Large intestine (tissue), 3 donors: Measurements from ENCODE around the gene TBX4. TPM values are rescaled to one million over a fixed set of nuclear protein-coding genes. Genes with fewer than 3 reads are reported as not detected.

Source experiments
- DNase-seq, 2 donors: peaks; one replicate each; pipeline versions ENCODE4 v3.0.0 to v3.0.0-alpha.2; 2013
- H3K27ac ChIP-seq: one replicate; pipeline ENCODE4 v1.5.1; 2013; ENCODE audit warnings: low read length
- H3K27me3 ChIP-seq: 2 replicates; pipeline ENCODE4 v1.6.1; 2013; ENCODE audit warnings: low read length; ENCODE audit not compliant: control insufficient read depth, insufficient read depth
- H3K36me3 ChIP-seq: 2 replicates; pipeline ENCODE4 v1.6.1; 2013; ENCODE audit warnings: low read length; ENCODE audit not compliant: control insufficient read depth, insufficient read depth
- H3K4me1 ChIP-seq: one replicate; pipeline ENCODE4 v1.6.1; 2013; ENCODE audit warnings: low read length; ENCODE audit not compliant: control insufficient read depth, insufficient read depth
- H3K4me3 ChIP-seq: one replicate; pipeline ENCODE4 v1.5.1; 2013; ENCODE audit warnings: low read length
- H3K9me3 ChIP-seq: one replicate; pipeline ENCODE4 v1.6.1; 2013; ENCODE audit warnings: mild to moderate bottlenecking, low read depth, low read length, moderate library complexity; ENCODE audit not compliant: control insufficient read depth
- WGBS: methylation state at CpG from one replicate; pipeline ENCODE4 v1.1.5; 2013; ENCODE audit warnings: low lambda C conversion rate; ENCODE audit not compliant: insufficient coverage; 5-methylcytosine and 5-hydroxymethylcytosine counted together
- polyA plus RNA-seq: library from polyadenylated mRNA; unstranded; fragments of 120-200 nt; gene quantifications from one replicate; pipeline ENCODE4 v1.2.1, GENCODE V29; 2013

Gene TBX4
- polyA plus RNA-seq, 1 donor = 0.10 TPM

- H3K9me3 ChIP-seq = peaks cover 31% of the 10 kb centered on the region
- no peak for DNase-seq
- H3K36me3 ChIP-seq = no peaks in the 10 kb centered on the region
- H3K27me3 ChIP-seq = peaks cover 94% of the 10 kb centered on the region
- WGBS = no CpG with 5 or more reads among the region's 18 CpGs
- H3K27ac ChIP-seq = no peak overlapping the region
- peaks cover 60% of the 10 kb centered on the region for H3K4me1 ChIP-seq
- no peak overlapping the region for H3K4me3 ChIP-seq
Observed at GRCh38 chr17:61455324-61456060, 3.3 kb downstream of the TBX4 start.

- no peak for DNase-seq
- H3K27me3 ChIP-seq = peaks cover 94% of the 10 kb centered on the region
- H3K36me3 ChIP-seq = no peaks in the 10 kb centered on the region
- no peak overlapping the region for H3K4me3 ChIP-seq
- no CpG with 5 or more reads among the region's 47 CpGs for WGBS
- H3K4me1 ChIP-seq = peaks cover 66% of the 10 kb centered on the region
- peaks cover 31% of the 10 kb centered on the region for H3K9me3 ChIP-seq
- no peak overlapping the region for H3K27ac ChIP-seq
Observed at GRCh38 chr17:61456061-61456681, 3.9 kb downstream of the TBX4 start.

GRCh38 chr17:61456688-61457225 lies 4.5 kb downstream of the TBX4 start:
- H3K9me3 ChIP-seq = peaks cover 29% of the 10 kb centered on the region
- no peak overlapping the region for H3K27ac ChIP-seq
- DNase-seq = no peak
- H3K4me1 ChIP-seq = peaks cover 72% of the 10 kb centered on the region
- no peaks in the 10 kb centered on the region for H3K36me3 ChIP-seq
- no peak overlapping the region for H3K4me3 ChIP-seq
- peaks cover 94% of the 10 kb centered on the region for H3K27me3 ChIP-seq
- WGBS = no CpG with 5 or more reads among the region's 45 CpGs

GRCh38 chr17:61457226-61457983 lies 5.2 kb downstream of the TBX4 start:
- no peak for DNase-seq
- H3K4me1 ChIP-seq = peaks cover 74% of the 10 kb centered on the region
- no CpG with 5 or more reads among the region's 39 CpGs for WGBS
- no peak overlapping the region for H3K4me3 ChIP-seq
- H3K9me3 ChIP-seq = peaks cover 28% of the 10 kb centered on the region
- no peak overlapping the region for H3K27ac ChIP-seq
- no peaks in the 10 kb centered on the region for H3K36me3 ChIP-seq
- peaks cover 93% of the 10 kb centered on the region for H3K27me3 ChIP-seq

GRCh38 chr17:61458000-61458399 lies 5.8 kb downstream of the TBX4 start:
- Histone ChIP-seq H3K27me3 (peaks cover 93% of the 10 kb centered on the region), H3K27ac (no peak overlapping the region), H3K9me3 (peaks cover 25% of the 10 kb centered on the region), H3K36me3 (no peaks in the 10 kb centered on the region), H3K4me1 (peaks cover 80% of the 10 kb centered on the region), H3K4me3 (no peak overlapping the region)
- DNase-seq = no peak
- WGBS = 0% methylated on average over 3 of the region's 14 CpGs

GRCh38 chr17:61458421-61459141 lies 6.4 kb downstream of the TBX4 start:
- Histone ChIP-seq H3K9me3 (peaks cover 25% of the 10 kb centered on the region), H3K4me1 (peaks cover 86% of the 10 kb centered on the region), H3K36me3 (no peaks in the 10 kb centered on the region), H3K4me3 (no peak overlapping the region), H3K27me3 (peaks cover 94% of the 10 kb centered on the region), H3K27ac (no peak overlapping the region)
- no CpG with 5 or more reads among the region's 5 CpGs for WGBS
- DNase-seq = no peak

- H3K27me3 ChIP-seq = peaks cover 87% of the 10 kb centered on the region
- 60% methylated on average over 1 of the region's 4 CpGs for WGBS
- no peak overlapping the region for H3K27ac ChIP-seq
- peaks cover 25% of the 10 kb centered on the region for H3K9me3 ChIP-seq
- H3K4me1 ChIP-seq = peaks cover 86% of the 10 kb centered on the region
- H3K4me3 ChIP-seq = no peak overlapping the region
- H3K36me3 ChIP-seq = no peaks in the 10 kb centered on the region
- no peak for DNase-seq
Observed at GRCh38 chr17:61459142-61459809, 7.1 kb downstream of the TBX4 start.

- no peak for DNase-seq
- Histone ChIP-seq H3K4me1 (peaks cover 82% of the 10 kb centered on the region), H3K9me3 (peaks cover 20% of the 10 kb centered on the region), H3K27me3 (peaks cover 79% of the 10 kb centered on the region), H3K4me3 (no peak overlapping the region), H3K27ac (no peak overlapping the region), H3K36me3 (no peaks in the 10 kb centered on the region)
- no CpG with 5 or more reads among the region's 9 CpGs for WGBS
Observed at GRCh38 chr17:61459939-61460718, 7.9 kb downstream of the TBX4 start.
